Middle frontal gyrus (tissue), 1 donor: ENCODE results near the gene DYSF.
"Not testable (repeated sequence)": the region's sequence is repeated elsewhere in the genome, so short reads cannot be mapped to it uniquely, and the experiment has no call there.

Experiments used
- DNase-seq: peaks from one replicate; pipeline ENCODE4 v3.0.0-alpha.2; 2015; ENCODE audit warnings: low spot score; ENCODE audit errors: extremely low spot score

Gene DYSF

GRCh38 chr2:71637168-71637567 is 183.8 kb downstream of the DYSF start:
- DNase-seq, result no peak

GRCh38 chr2:71637736-71638135 is 184.4 kb downstream of the DYSF start:
- no peak for DNase-seq

- DNase-seq, result no peak
Observed at GRCh38 chr2:71639735-71640134, 186.4 kb downstream of the DYSF start.

- DNase-seq, result no peak
Observed at GRCh38 chr2:71640489-71640888, 187.1 kb downstream of the DYSF start.

GRCh38 chr2:71643674-71644357 is 190.5 kb downstream of the DYSF start:
- DNase-seq, result no peak

GRCh38 chr2:71646028-71646427 is 192.7 kb downstream of the DYSF start:
- DNase-seq, result no peak

- no peak for DNase-seq
Observed at GRCh38 chr2:71647356-71647755, 194.0 kb downstream of the DYSF start.

- DNase-seq, result no peak
Observed at GRCh38 chr2:71655498-71655897, 202.1 kb downstream of the DYSF start.

GRCh38 chr2:71658256-71658655 is 204.9 kb downstream of the DYSF start:
- not testable (repeated sequence) for DNase-seq

- no peak for DNase-seq
Observed at GRCh38 chr2:71658771-71659170, 205.4 kb downstream of the DYSF start.

- DNase-seq, result no peak
Observed at GRCh38 chr2:71659868-71660518, 206.6 kb downstream of the DYSF start.

- no peak for DNase-seq
Observed at GRCh38 chr2:71661782-71662181, 208.4 kb downstream of the DYSF start.

- DNase-seq, result no peak
Observed at GRCh38 chr2:71662665-71663394, 209.5 kb downstream of the DYSF start.

- no peak for DNase-seq
Observed at GRCh38 chr2:71664161-71664560, 210.8 kb downstream of the DYSF start.

GRCh38 chr2:71665168-71666093 is 212.1 kb downstream of the DYSF start:
- no peak for DNase-seq

GRCh38 chr2:71666094-71666474 is 212.7 kb downstream of the DYSF start:
- no peak for DNase-seq

GRCh38 chr2:71667256-71668182 is 214.2 kb downstream of the DYSF start:
- no peak for DNase-seq

- DNase-seq, result no peak
Observed at GRCh38 chr2:71668326-71669057, 215.1 kb downstream of the DYSF start.

- no peak for DNase-seq
Observed at GRCh38 chr2:71669058-71669456, 215.7 kb downstream of the DYSF start.
